Globus pallidus (tissue), 1 donor: Measurements from ENCODE around the gene VASH2.
"Not testable (repeated sequence)": the region's sequence is repeated elsewhere in the genome, so short reads cannot be mapped to it uniquely, and the experiment has no call there.

Experiments
- DNase-seq: peaks from one replicate; pipeline ENCODE4 v3.0.0-alpha.2; 2015; ENCODE audit warnings: low spot score

Gene VASH2

GRCh38 chr1:212981025-212981495 lies 30.7 kb downstream of the VASH2 start:
- DNase-seq: no peak

- no peak for DNase-seq
These were observed 31.4 kb downstream of the VASH2 start for GRCh38 chr1:212981571-212982328.

- DNase-seq: no peak
These were observed 32.2 kb downstream of the VASH2 start for GRCh38 chr1:212982430-212983152.

GRCh38 chr1:212983482-212983881 lies 33.1 kb downstream of the VASH2 start:
- DNase-seq: no peak

- no peak for DNase-seq
These were observed 34.4 kb downstream of the VASH2 start for GRCh38 chr1:212984522-212985291.

GRCh38 chr1:212986551-212986950 lies 36.2 kb downstream of the VASH2 start:
- no peak for DNase-seq

- no peak for DNase-seq
These were observed 37.5 kb downstream of the VASH2 start for GRCh38 chr1:212987702-212988322.

- DNase-seq: no peak
These were observed 39.9 kb downstream of the VASH2 start for GRCh38 chr1:212990276-212990675.

GRCh38 chr1:212993960-212994359 lies 43.6 kb downstream of the VASH2 start:
- not testable (repeated sequence) for DNase-seq

- DNase-seq: no peak
These were observed 44.6 kb downstream of the VASH2 start for GRCh38 chr1:212994926-212995325.

- DNase-seq: no peak
These were observed 52.9 kb downstream of the VASH2 start for GRCh38 chr1:213003256-213003655.

- no peak for DNase-seq
These were observed 58.2 kb downstream of the VASH2 start for GRCh38 chr1:213008564-213008963.

- peak; percentile 9 for DNase-seq
These were observed 64.3 kb downstream of the VASH2 start for GRCh38 chr1:213014642-213015041.

- DNase-seq: peak; percentile 98
These were observed 65.0 kb downstream of the VASH2 start, which contains the start of gene ANGEL2 for GRCh38 chr1:213015099-213016050. Gene ANGEL2 (minus strand): TSS chr1:213015867. CDS start chr1:213015671, 196 bp downstream.

- DNase-seq: no peak
These were observed 67.3 kb downstream of the VASH2 start for GRCh38 chr1:213017447-213018273.

- no peak for DNase-seq
These were observed 69.1 kb downstream of the VASH2 start for GRCh38 chr1:213019450-213019849.

GRCh38 chr1:213020016-213020415 lies 69.7 kb downstream of the VASH2 start:
- no peak for DNase-seq

GRCh38 chr1:213027024-213027423 lies 76.7 kb downstream of the VASH2 start:
- not testable (repeated sequence) for DNase-seq

GRCh38 chr1:213032651-213033050 lies 82.3 kb downstream of the VASH2 start:
- DNase-seq: no peak

- no peak for DNase-seq
These were observed 84.4 kb downstream of the VASH2 start for GRCh38 chr1:213034713-213035112.
